IPS DF 4.7 (cell line): ENCODE results near the gene CPN1.
"Not testable (repeated sequence)": the region's sequence is repeated elsewhere in the genome, so short reads cannot be mapped to it uniquely, and the experiment has no call there.

Experiments used
- DNase-seq: peaks from one replicate; pipeline ENCODE4 v3.0.0-alpha.2; 2013; ENCODE audit warnings: low spot score; ENCODE audit errors: extremely low read depth

CPN1 gene

GRCh38 chr10:100081075-100082001 lies at the start of gene CPN1:
Gene CPN1 (minus strand): TSS chr10:100081869. CDS start chr10:100081625, 244 bp downstream.
- no peak for DNase-seq

- no peak for DNase-seq
Observed at GRCh38 chr10:100130831-100131230, 49.2 kb upstream of the CPN1 start.

- no peak for DNase-seq
Observed at GRCh38 chr10:100129424-100129823, 47.8 kb upstream of the CPN1 start.

GRCh38 chr10:100128951-100129350 lies 47.3 kb upstream of the CPN1 start:
- no peak for DNase-seq

GRCh38 chr10:100125335-100125734 lies 43.7 kb upstream of the CPN1 start:
- DNase-seq: not testable (repeated sequence)

- no peak for DNase-seq
Observed at GRCh38 chr10:100124097-100124496, 42.4 kb upstream of the CPN1 start.

GRCh38 chr10:100122780-100123179 lies 41.1 kb upstream of the CPN1 start:
- no peak for DNase-seq

GRCh38 chr10:100120550-100120949 lies 38.9 kb upstream of the CPN1 start:
- DNase-seq: no peak

- no peak for DNase-seq
Observed at GRCh38 chr10:100119726-100120125, 38.1 kb upstream of the CPN1 start.

GRCh38 chr10:100114976-100115770 lies 33.5 kb upstream of the CPN1 start:
- DNase-seq: no peak

GRCh38 chr10:100114460-100114859 lies 32.8 kb upstream of the CPN1 start:
- no peak for DNase-seq

GRCh38 chr10:100109670-100110069 lies 28.0 kb upstream of the CPN1 start:
- no peak for DNase-seq

GRCh38 chr10:100106865-100107264 lies 25.2 kb upstream of the CPN1 start:
- DNase-seq: no peak

- no peak for DNase-seq
Observed at GRCh38 chr10:100104300-100104699, 22.6 kb upstream of the CPN1 start.

GRCh38 chr10:100103581-100103980 lies 21.9 kb upstream of the CPN1 start:
- no peak for DNase-seq

GRCh38 chr10:100101192-100102076 lies 19.8 kb upstream of the CPN1 start:
- DNase-seq: no peak

- no peak for DNase-seq
Observed at GRCh38 chr10:100100651-100101184, 19.0 kb upstream of the CPN1 start.

GRCh38 chr10:100089241-100089640 lies 7.6 kb upstream of the CPN1 start:
- DNase-seq: no peak

- DNase-seq: not testable (repeated sequence)
Observed at GRCh38 chr10:100086708-100087107, 5.0 kb upstream of the CPN1 start.

- DNase-seq: no peak
Observed at GRCh38 chr10:100085596-100085995, 3.9 kb upstream of the CPN1 start.

GRCh38 chr10:100083623-100084022 lies 2.0 kb upstream of the CPN1 start:
- DNase-seq: no peak
